GM19324 (cell line): ENCODE results near the gene CKAP4.

Experiments used
- ATAC-seq: cut with Tn5 transposase; IDR thresholded peaks from one replicate; pipeline ENCODE4 v1.9.1; 2021; ENCODE audit warnings: mild to moderate bottlenecking, moderate library complexity; ENCODE audit not compliant: unreplicated experiment, low FRiP score

CKAP4 gene

GRCh38 chr12:106205208-106206069, 42.4 kb downstream of the CKAP4 start:
- no peak for ATAC-seq

GRCh38 chr12:106204312-106204711, 43.5 kb downstream of the CKAP4 start:
- no peak for ATAC-seq

- no peak for ATAC-seq
These were observed 49.8 kb downstream of the CKAP4 start for GRCh38 chr12:106197906-106198623.

GRCh38 chr12:106195621-106196027, 52.2 kb downstream of the CKAP4 start:
- no peak for ATAC-seq

- no peak for ATAC-seq
These were observed 53.5 kb downstream of the CKAP4 start for GRCh38 chr12:106194351-106194750.

GRCh38 chr12:106193394-106194215, 54.2 kb downstream of the CKAP4 start:
- ATAC-seq = no peak

- ATAC-seq = no peak
These were observed 55.0 kb downstream of the CKAP4 start for GRCh38 chr12:106192659-106193393.

- ATAC-seq = no peak
These were observed 57.2 kb downstream of the CKAP4 start for GRCh38 chr12:106190581-106190980.

GRCh38 chr12:106189341-106189740, 58.5 kb downstream of the CKAP4 start:
- no peak for ATAC-seq

GRCh38 chr12:106188256-106188655, 59.6 kb downstream of the CKAP4 start:
- ATAC-seq = no peak
